H1 (cell line): ENCODE data around the gene GOLIM4. TPM values are rescaled to one million over a fixed set of nuclear protein-coding genes. Genes with fewer than 3 reads are reported as not detected.
A peak's percentile ranks its signal among the peaks of the same experiment; 100 is the strongest.

Source experiments
- CTCF ChIA-PET: fragments of 300-600 bp; sonication (Branson Sonifier 250); formaldehyde crosslinking; loops from one replicate; lab custom pipeline; 2021; ENCODE audit not compliant: partially characterized antibody; lab: Charles Lee
- POLR2A ChIA-PET: fragments of 300-600 bp; sonication (Branson Sonifier 250); formaldehyde crosslinking; loops from one replicate; lab custom pipeline; 2021; ENCODE audit warnings: inconsistent platforms; ENCODE audit not compliant: partially characterized antibody; lab: Charles Lee
- DNase-seq, 2 experiments: peaks; one replicate each; pipeline versions ENCODE4 v3.0.0 to v3.0.0-alpha.2; 2010 to 2022; ENCODE audit warnings: low spot score in 2 of 2, low read depth in 1 of 2, mixed read lengths in 1 of 2
- FAIRE-seq: peaks from 2 replicates; lab custom pipeline; 2011; peaks lifted over from hg19 to GRCh38; lab: Jason Lieb, UNC
- H2AFZ ChIP-seq: 2 replicates; pipeline ENCODE4 v1.8.1; 2012; ENCODE audit warnings: low read length, inconsistent platforms
- H2AK5ac ChIP-seq: 2 replicates; pipeline ENCODE4 v1.6.1; 2013; ENCODE audit warnings: low read depth, low read length
- H2BK120ac ChIP-seq: replicated peaks from 2 replicates; pipeline ENCODE3; 2013; ENCODE audit warnings: low read depth, low read length, inconsistent platforms
- H2BK12ac ChIP-seq: 2 replicates; pipeline ENCODE4 v1.6.1; 2013; ENCODE audit warnings: low read depth, low read length
- H2BK15ac ChIP-seq: 2 replicates; pipeline ENCODE4 v1.6.1; 2013; ENCODE audit warnings: low read length
- H2BK20ac ChIP-seq: 2 replicates; pipeline ENCODE4 v1.6.1; 2013; ENCODE audit warnings: low read length
- H2BK5ac ChIP-seq: 2 replicates; pipeline ENCODE4 v1.6.1; 2013; ENCODE audit warnings: low read depth, low read length
- H3K14ac ChIP-seq: 2 replicates; pipeline ENCODE4 v1.6.1; 2013; ENCODE audit warnings: inconsistent platforms; ENCODE audit not compliant: insufficient read length
- H3K18ac ChIP-seq: 2 replicates; pipeline ENCODE4 v1.6.1; 2013; ENCODE audit warnings: low read length; ENCODE audit errors: extremely low read depth
- H3K23ac ChIP-seq: 2 replicates; pipeline ENCODE4 v1.6.1; 2013; ENCODE audit warnings: inconsistent platforms; ENCODE audit not compliant: insufficient read length
- H3K23me2 ChIP-seq: 2 replicates; pipeline ENCODE4 v1.6.1; 2013; ENCODE audit warnings: low read depth, low read length
- H3K27ac ChIP-seq: 2 replicates; pipeline ENCODE4 v1.6.1; 2011; ENCODE audit warnings: low read depth, low read length, inconsistent platforms
- H3K27me3 ChIP-seq, 4 experiments: replicated peaks in 1 of 4; 1 replicate in 1 of 4; 2 replicates in 3 of 4; pipeline versions ENCODE4 v1.6.1 to v1.8.1; 2011 to 2013; ENCODE audit warnings: low read length in 3 of 4, mild to moderate bottlenecking in 3 of 4, inconsistent platforms in 2 of 4, mixed read lengths in 2 of 4, moderate library complexity in 1 of 4; ENCODE audit not compliant: control insufficient read depth in 3 of 4, insufficient read depth in 3 of 4; ENCODE audit errors: extremely low read depth in 1 of 4
- H3K36me3 ChIP-seq, 4 experiments: 2 replicates each; pipeline versions ENCODE4 v1.6.1 to v1.8.1; 2011 to 2013; ENCODE audit warnings: mild to moderate bottlenecking in 4 of 4, low read length in 3 of 4, moderate library complexity in 2 of 4, control low read depth in 1 of 4, inconsistent platforms in 1 of 4; ENCODE audit not compliant: insufficient read depth in 4 of 4, control insufficient read depth in 2 of 4
- H3K4ac ChIP-seq: replicated peaks from 2 replicates; pipeline ENCODE3; 2013; ENCODE audit warnings: low read length, low read depth, mixed read lengths, inconsistent platforms; ENCODE audit not compliant: insufficient read length
- H3K4me1 ChIP-seq, 4 experiments: replicated peaks in 1 of 4; 1 replicate in 1 of 4; 2 replicates in 3 of 4; pipeline versions ENCODE4 v1.6.1 to v1.8.1; 2011 to 2013; ENCODE audit warnings: low read length in 3 of 4, inconsistent platforms in 2 of 4, mixed read lengths in 1 of 4; ENCODE audit not compliant: insufficient read depth in 4 of 4, control insufficient read depth in 3 of 4
- H3K4me2 ChIP-seq, 2 experiments: 2 replicates each; pipeline versions ENCODE4 v1.6.1 to v1.8.1; 2011 to 2013; ENCODE audit warnings: low read depth in 2 of 2, low read length in 2 of 2, control low read depth in 1 of 2, inconsistent platforms in 1 of 2, mild to moderate bottlenecking in 1 of 2; ENCODE audit not compliant: insufficient read depth in 1 of 2
- H3K4me3 ChIP-seq, 4 experiments: fragments of 200-600, 300-600 bp in 1 of 4; sonication (generic), shearing (Covaris generic), sonication (Bioruptor Twin) in 1 of 4; 2 replicates each; pipeline versions ENCODE4 v1.5.1 to v1.8.1; 2011 to 2016; ENCODE audit warnings: low read length in 4 of 4, low read depth in 3 of 4, control low read depth in 2 of 4, inconsistent platforms in 2 of 4, mild to moderate bottlenecking in 2 of 4, mixed read lengths in 1 of 4, moderate library complexity in 1 of 4; ENCODE audit not compliant: insufficient read depth in 2 of 4; ENCODE audit errors: extremely low read depth in 1 of 4
- H3K56ac ChIP-seq: replicated peaks from 2 replicates; pipeline ENCODE3; 2013; ENCODE audit warnings: low read depth, mild to moderate bottlenecking, mixed read lengths, low read length, inconsistent platforms; ENCODE audit not compliant: insufficient read length
- H3K79me1 ChIP-seq: 2 replicates; pipeline ENCODE4 v1.6.1; 2013; ENCODE audit warnings: low read depth, low read length, control low read depth
- H3K79me2 ChIP-seq, 2 experiments: 2 replicates each; pipeline versions ENCODE4 v1.6.1 to v1.8.1; 2012 to 2013; ENCODE audit warnings: low read length in 2 of 2, mild to moderate bottlenecking in 2 of 2, inconsistent platforms in 1 of 2; ENCODE audit not compliant: insufficient read depth in 2 of 2, control insufficient read depth in 1 of 2
- H3K9ac ChIP-seq, 4 experiments: replicated peaks in 1 of 4; 1 replicate in 1 of 4; 2 replicates in 3 of 4; pipeline versions ENCODE4 v1.6.1 to v1.8.1; 2011 to 2013; ENCODE audit warnings: low read depth in 3 of 4, low read length in 3 of 4, control low read depth in 2 of 4, mild to moderate bottlenecking in 2 of 4, moderate library complexity in 2 of 4, inconsistent platforms in 1 of 4; ENCODE audit errors: extremely low read depth in 1 of 4
- H3K9me3 ChIP-seq, 2 experiments: 2 replicates each; pipeline versions ENCODE4 v1.6.1 to v1.8.1; 2012 to 2013; ENCODE audit warnings: mild to moderate bottlenecking in 2 of 2, moderate library complexity in 2 of 2, control low read depth in 1 of 2, inconsistent platforms in 1 of 2, low read depth in 1 of 2, low read length in 1 of 2, mixed read lengths in 1 of 2; ENCODE audit not compliant: insufficient read depth in 2 of 2
- H4K20me1 ChIP-seq, 2 experiments: replicated peaks in 1 of 2; 2 replicates each; pipeline versions ENCODE3 to v1.8.1; 2011 to 2013; ENCODE audit warnings: inconsistent platforms in 2 of 2, low read length in 2 of 2, mild to moderate bottlenecking in 1 of 2; ENCODE audit not compliant: insufficient read depth in 2 of 2, control insufficient read depth in 1 of 2
- H4K5ac ChIP-seq: 2 replicates; pipeline ENCODE4 v1.6.1; 2013; ENCODE audit warnings: low read length, low read depth, mixed read lengths, inconsistent platforms; ENCODE audit not compliant: insufficient read length
- H4K8ac ChIP-seq: 2 replicates; pipeline ENCODE4 v1.8.0; 2013; ENCODE audit warnings: mild to moderate bottlenecking, moderate library complexity, low read length, inconsistent platforms; ENCODE audit not compliant: insufficient read depth; ENCODE audit errors: extremely low read depth
- H4K91ac ChIP-seq: replicated peaks from 2 replicates; pipeline ENCODE3; 2013; ENCODE audit warnings: low read length, mixed read lengths, inconsistent platforms; ENCODE audit not compliant: insufficient read length
- SUZ12 ChIP-seq: fragments of 200-600 bp; sonication (generic); IDR thresholded peaks from 2 replicates; pipeline ENCODE4 v1.6.1; 2012; ENCODE audit warnings: mild to moderate bottlenecking, inconsistent platforms, low read length, moderate library complexity, mixed read lengths
- WGBS, 2 experiments: shearing (Covaris generic) in 1 of 2; methylation state at CpG; one replicate each; pipeline versions ENCODE4 v1.1.6 to v1.1.7; 2013 to 2015; ENCODE audit warnings: low lambda C conversion rate in 2 of 2, mixed read lengths in 2 of 2, inconsistent platforms in 1 of 2, low coverage in 1 of 2, missing lambda C conversion rate in 1 of 2; ENCODE audit not compliant: insufficient replicate concordance in 2 of 2, insufficient coverage in 1 of 2, insufficient read length in 1 of 2; ENCODE audit errors: extremely low coverage in 1 of 2, missing lambda C conversion rate in 1 of 2; 5-methylcytosine and 5-hydroxymethylcytosine counted together
- polyA plus RNA-seq, 7 experiments: library from polyadenylated mRNA; depleted of rRNA in 3 of 7; stranded (reverse) in 5 of 7; unstranded in 2 of 7; fragments of >200 nt in 5 of 7; fragments of 200-250 nt in 2 of 7; gene quantifications; 1 replicate in 5 of 7; 2 replicates in 1 of 7; 4 replicates in 1 of 7; pipeline versions ENCODE4 v1.2.1 to v1.2.3, GENCODE V29; 2011 to 2013; ENCODE audit warnings: missing spikeins in 2 of 7, mixed read lengths in 2 of 7
- total RNA-seq: library from RNA; stranded (reverse); fragmentation: NEBNext Ultra II Directional; extraction: Animal tissue kit (Norgen Biotek cat#: 25700); gene quantifications from 2 replicates; pipeline ENCODE4 v1.2.1, GENCODE V29; 2021

GOLIM4 gene
- total and polyA plus RNA-seq, 2 of the 8 experiments (the other 6 are each of a cell fraction or from before 2014, with no cell fraction given): 5.6 to 29.7 TPM

- Histone ChIP-seq H2AK5ac (no peak overlapping the region), H3K27me3 (no peaks in the 10 kb centered on the region), H3K4me1 (peaks cover 0 to 7% (median 3%) of the 10 kb centered on the region in 4 experiments; a peak in 4 of 7 replicates), H3K9me3 (no peaks in the 10 kb centered on the region), H2BK15ac (no peak overlapping the region), H3K56ac (no peak overlapping the region), H2AFZ (no peak overlapping the region), H3K18ac (no peak overlapping the region), H3K79me1 (no peaks in the 10 kb centered on the region), H3K23ac (no peak overlapping the region), H2BK20ac (no peak overlapping the region), H3K4me3 (peak overlapping the region in 1 of 4 experiments; percentile 21; a peak in 1 of 8 replicates), H2BK12ac (no peak overlapping the region), H4K5ac (no peak overlapping the region), H3K4ac (peak overlapping the region; percentile 85), H4K20me1 (peaks cover 0 to 4% of the 10 kb centered on the region in 2 experiments), H4K8ac (no peak overlapping the region), H3K23me2 (peaks cover 10% of the 10 kb centered on the region), H3K27ac (no peak overlapping the region), H3K9ac (no peak overlapping the region), H3K4me2 (peak overlapping the region in 1 of 2 experiments; percentile 6; a peak in 1 of 4 replicates), H2BK120ac (no peak overlapping the region), H3K36me3 (no peaks in the 10 kb centered on the region), H4K91ac (no peak overlapping the region), H3K79me2 (peaks cover 0 to 55% of the 10 kb centered on the region in 2 experiments; a peak in 3 of 4 replicates), H3K14ac (no peak overlapping the region), H2BK5ac (no peak overlapping the region)
- DNase-seq: no peak
- POLR2A ChIA-PET: no interaction called here
- no peak for FAIRE-seq
- CTCF ChIA-PET: interaction anchor here (1.0 to 2.2 kb wide), 5 partner anchors 9 to 53 kb away, joined by 3 to 10 read pairs (median 3); no protein-coding TSS in a partner anchor
- 77% methylated on average over 2 of the region's 2 CpGs; no CpG with 5 or more reads in 1 of the 2 experiments for WGBS, 2 experiments
- no peak for TF ChIP-seq SUZ12
Observed at GRCh38 chr3:168093229-168093628, 2.5 kb downstream of the GOLIM4 start.
